ENCODE measurements around the gene ZNF804A. TPM values are rescaled to one million over a fixed set of nuclear protein-coding genes. Genes with fewer than 3 reads are reported as not detected.

ZNF804A gene
- total RNA-seq, 4 donors from 2014 or later = 0.27 to 7.9 (median 1.4) TPM; not detected in 1

GRCh38 chr2:184920451-184920965 is 322.2 kb downstream of the ZNF804A start:
- no peaks in the 10 kb centered on the region for H3K9me3 ChIP-seq
- intact Hi-C loops (cut with DNase I; ENCODE audit: low total_unique reads) = no loop called here
- TF ChIP-seq CTCF (IDR thresholded peaks at IDR 0.05) = no peak
- no peaks in the 10 kb centered on the region for H3K27me3 ChIP-seq
- H3K36me3 ChIP-seq = no peaks in the 10 kb centered on the region
- H3K4me3 ChIP-seq = no peak overlapping the region
- no peak for DNase-seq
- H3K4me1 ChIP-seq = no peaks in the 10 kb centered on the region
- no peak overlapping the region for H3K27ac ChIP-seq

- Histone ChIP-seq H3K36me3 (no peaks in the 10 kb centered on the region), H3K4me1 (no peaks in the 10 kb centered on the region), H3K4me3 (no peak overlapping the region), H3K27ac (no peak overlapping the region), H3K9me3 (no peaks in the 10 kb centered on the region), H3K27me3 (no peaks in the 10 kb centered on the region)
- intact Hi-C loops (cut with DNase I; ENCODE audit: low total_unique reads) = no loop called here
- no peak for DNase-seq
- TF ChIP-seq CTCF (IDR thresholded peaks at IDR 0.05) = no peak
- TF ChIP-seq POLR2A (IDR thresholded peaks at IDR 0.05) = no peak
Observed at GRCh38 chr2:184921676-184922075, 323.3 kb downstream of the ZNF804A start.

- DNase-seq = no peak
- intact Hi-C loops (cut with DNase I; ENCODE audit: low total_unique reads) = no loop called here
- H3K4me1 ChIP-seq = no peaks in the 10 kb centered on the region
Observed at GRCh38 chr2:184923751-184924150, 325.4 kb downstream of the ZNF804A start.

GRCh38 chr2:184927040-184927439 is 328.7 kb downstream of the ZNF804A start:
- Histone ChIP-seq H3K27ac (no peak overlapping the region), H3K9me3 (no peaks in the 10 kb centered on the region), H3K4me3 (no peak overlapping the region), H3K4me1 (no peaks in the 10 kb centered on the region), H3K36me3 (no peaks in the 10 kb centered on the region), H3K27me3 (no peaks in the 10 kb centered on the region)
- no peak for DNase-seq
- TF ChIP-seq CTCF (IDR thresholded peaks at IDR 0.05) = no peak
- intact Hi-C loops (cut with DNase I; ENCODE audit: low total_unique reads) = no loop called here

More at GRCh38 chr2:184923751-184924150, 325.4 kb downstream of the ZNF804A start:
- H3K36me3 ChIP-seq = no peaks in the 10 kb centered on the region
- H3K9me3 ChIP-seq = no peaks in the 10 kb centered on the region
- H3K27ac ChIP-seq = no peak overlapping the region
- no peaks in the 10 kb centered on the region for H3K27me3 ChIP-seq
- TF ChIP-seq CTCF (IDR thresholded peaks at IDR 0.05) (no peak), POLR2A (IDR thresholded peaks at IDR 0.05) (no peak)
- no peak overlapping the region for H3K4me3 ChIP-seq

DNA sequence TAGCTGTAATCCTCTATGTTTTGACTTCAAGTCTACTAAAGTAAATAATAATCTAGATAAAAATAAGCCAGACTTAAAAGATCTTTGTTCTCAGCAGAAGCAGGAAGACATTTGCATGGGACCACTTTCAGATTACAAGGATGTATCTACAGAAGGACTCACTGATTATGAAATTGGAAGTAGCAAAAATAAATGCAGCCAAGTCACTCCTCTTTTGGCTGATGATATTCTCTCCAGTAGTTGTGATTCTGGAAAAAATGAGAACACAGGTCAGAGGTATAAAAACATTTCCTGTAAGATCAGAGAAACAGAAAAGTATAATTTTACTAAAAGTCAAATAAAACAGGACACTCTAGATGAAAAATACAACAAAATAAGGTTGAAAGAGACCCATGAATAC is 338.4 kb downstream of the ZNF804A start:
- no peaks in the 10 kb centered on the region for H3K4me1 ChIP-seq
- intact Hi-C loops (cut with DNase I; ENCODE audit: low total_unique reads) = no loop called here
- no peak overlapping the region for H3K27ac ChIP-seq
- H3K27me3 ChIP-seq = no peaks in the 10 kb centered on the region
- DNase-seq = no peak
- no peak for TF ChIP-seq POLR2A (IDR thresholded peaks at IDR 0.05)
- TF ChIP-seq CTCF (IDR thresholded peaks at IDR 0.05) = no peak
- H3K9me3 ChIP-seq = no peaks in the 10 kb centered on the region
- no peak overlapping the region for H3K4me3 ChIP-seq
- H3K36me3 ChIP-seq = no peaks in the 10 kb centered on the region

Measured in uterus (tissue), 4 donors.